Measurements from ENCODE around the gene ANK3. TPM values are rescaled to one million over a fixed set of nuclear protein-coding genes. Genes with fewer than 3 reads are reported as not detected.
A peak's percentile ranks its signal among the peaks of the same experiment; 100 is the strongest.

ANK3 gene
- total RNA-seq, 2 donors from 2014 or later, result 95.4 to 103 TPM

- DNase-seq (no peak), ATAC-seq (peak; percentile 66)
- intact Hi-C loops (cut with DNase I, micrococcal nuclease), result loop anchor here in 1 of 2 donors (5.0 kb wide), 1 partner anchor 335 kb away; no protein-coding TSS in a partner anchor
Measured at GRCh38 chr10:60101821-60102220, 287.9 kb downstream of the ANK3 start.

- DNase-seq (no peak), ATAC-seq (peak; percentile 72)
- intact Hi-C loops (cut with DNase I, micrococcal nuclease), result loop anchor here in 1 of 2 donors (5.0 kb wide), 1 partner anchor 337 kb away; no protein-coding TSS in a partner anchor
Measured at GRCh38 chr10:60099998-60100747, 289.5 kb downstream of the ANK3 start.

GRCh38 chr10:60098677-60099601 is 290.7 kb downstream of the ANK3 start:
- ATAC-seq (peak; percentile 83), DNase-seq (peak in 1 of 2 donors; percentile 19)
- intact Hi-C loops (cut with DNase I, micrococcal nuclease), result no loop called here

GRCh38 chr10:60096761-60097513 is 292.7 kb downstream of the ANK3 start:
- intact Hi-C loops (cut with DNase I, micrococcal nuclease), result no loop called here
- no peak for ATAC-seq
- no peak for DNase-seq

- intact Hi-C loops (cut with DNase I, micrococcal nuclease), result no loop called here
- ATAC-seq (no peak), DNase-seq (no peak)
Measured at GRCh38 chr10:60093317-60093716, 296.4 kb downstream of the ANK3 start.

GRCh38 chr10:60086862-60087261 is 302.8 kb downstream of the ANK3 start:
- DNase-seq, result no peak
- intact Hi-C loops (cut with DNase I, micrococcal nuclease), result no loop called here
- no peak for ATAC-seq

- DNase-seq (no peak), ATAC-seq (no peak)
- intact Hi-C loops (cut with DNase I, micrococcal nuclease), result no loop called here
Measured at GRCh38 chr10:60086421-60086820, 303.3 kb downstream of the ANK3 start.

- ATAC-seq (no peak), DNase-seq (no peak)
- intact Hi-C loops (cut with DNase I, micrococcal nuclease), result no loop called here
Measured at GRCh38 chr10:60082744-60083344, 306.8 kb downstream of the ANK3 start.

- intact Hi-C loops (cut with DNase I, micrococcal nuclease), result no loop called here
- ATAC-seq (no peak), DNase-seq (no peak)
Measured at GRCh38 chr10:60082341-60082740, 307.3 kb downstream of the ANK3 start.

GRCh38 chr10:60073781-60074656 is 315.7 kb downstream of the ANK3 start:
- intact Hi-C loops (cut with DNase I, micrococcal nuclease), result no loop called here
- ATAC-seq (no peak), DNase-seq (no peak)

GRCh38 chr10:60073397-60073780 is 316.3 kb downstream of the ANK3 start:
- no peak for ATAC-seq
- intact Hi-C loops (cut with DNase I, micrococcal nuclease), result no loop called here

GRCh38 chr10:60069311-60069710 is 320.4 kb downstream of the ANK3 start:
- intact Hi-C loops (cut with DNase I, micrococcal nuclease), result no loop called here
- ATAC-seq, result no peak
- DNase-seq, result no peak

More at GRCh38 chr10:60073397-60073780, 316.3 kb downstream of the ANK3 start:
- DNase-seq, result no peak

- DNase-seq (no peak), ATAC-seq (no peak)
- intact Hi-C loops (cut with DNase I, micrococcal nuclease), result no loop called here
Measured at GRCh38 chr10:60050366-60050765, 339.3 kb downstream of the ANK3 start.

GRCh38 chr10:60048091-60048501 is 341.6 kb downstream of the ANK3 start:
- DNase-seq, result no peak
- peak; percentile 51 for ATAC-seq
- intact Hi-C loops (cut with DNase I, micrococcal nuclease), result loop anchor here in 1 of 2 donors (10.0 kb wide), 2 partner anchors 143 to 423 kb away; partner anchors contain the start of gene CCDC6

GRCh38 chr10:60045571-60045970 is 344.1 kb downstream of the ANK3 start:
- ATAC-seq (no peak), DNase-seq (no peak)
- intact Hi-C loops (cut with DNase I, micrococcal nuclease), result loop anchor here in 1 of 2 donors (10.0 kb wide), 2 partner anchors 141 to 421 kb away; partner anchors contain the start of gene CCDC6

- DNase-seq (no peak), ATAC-seq (no peak)
- intact Hi-C loops (cut with DNase I, micrococcal nuclease), result loop anchor here in 1 of 2 donors (10.0 kb wide), 2 partner anchors 140 to 420 kb away; partner anchors contain the start of gene CCDC6
Measured at GRCh38 chr10:60044971-60045370, 344.7 kb downstream of the ANK3 start.

- intact Hi-C loops (cut with DNase I, micrococcal nuclease), result loop anchor here in 1 of 2 donors (10.0 kb wide), 2 partner anchors 139 to 419 kb away; partner anchors contain the start of gene CCDC6
Measured at GRCh38 chr10:60044242-60044641, 345.4 kb downstream of the ANK3 start.

More at GRCh38 chr10:60044242-60044641, 345.4 kb downstream of the ANK3 start:
- DNase-seq (no peak), ATAC-seq (no peak)

Data from left colon (tissue), 2 donors.